ENCODE results near the gene BMPR2. TPM values are rescaled to one million over a fixed set of nuclear protein-coding genes. Genes with fewer than 3 reads are reported as not detected.

BMPR2 gene
- total and polyA plus RNA-seq, 4 donors = 4.3 to 16.2 (median 7.7) TPM

DNA sequence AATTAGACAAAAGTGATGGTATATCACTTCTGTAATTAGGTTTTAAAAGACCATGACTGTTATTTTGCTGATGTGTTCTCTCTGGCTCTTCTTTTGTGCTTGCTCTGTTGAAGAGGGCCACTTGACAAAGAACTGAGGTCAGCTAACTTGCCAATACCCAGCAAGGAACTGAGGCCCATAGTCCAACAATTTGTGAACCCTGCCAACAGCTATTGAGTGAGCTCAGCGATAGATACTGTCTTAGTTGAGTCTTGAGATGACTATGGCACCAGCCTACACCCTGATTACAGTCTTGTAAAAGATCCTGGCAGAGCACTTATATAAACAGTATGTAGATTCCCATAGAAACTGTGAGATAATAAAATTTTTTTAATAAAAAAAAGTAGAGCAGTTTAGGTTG lies 103.0 kb downstream of the BMPR2 start (continued):
- TF ChIP-seq, protein P1, sequence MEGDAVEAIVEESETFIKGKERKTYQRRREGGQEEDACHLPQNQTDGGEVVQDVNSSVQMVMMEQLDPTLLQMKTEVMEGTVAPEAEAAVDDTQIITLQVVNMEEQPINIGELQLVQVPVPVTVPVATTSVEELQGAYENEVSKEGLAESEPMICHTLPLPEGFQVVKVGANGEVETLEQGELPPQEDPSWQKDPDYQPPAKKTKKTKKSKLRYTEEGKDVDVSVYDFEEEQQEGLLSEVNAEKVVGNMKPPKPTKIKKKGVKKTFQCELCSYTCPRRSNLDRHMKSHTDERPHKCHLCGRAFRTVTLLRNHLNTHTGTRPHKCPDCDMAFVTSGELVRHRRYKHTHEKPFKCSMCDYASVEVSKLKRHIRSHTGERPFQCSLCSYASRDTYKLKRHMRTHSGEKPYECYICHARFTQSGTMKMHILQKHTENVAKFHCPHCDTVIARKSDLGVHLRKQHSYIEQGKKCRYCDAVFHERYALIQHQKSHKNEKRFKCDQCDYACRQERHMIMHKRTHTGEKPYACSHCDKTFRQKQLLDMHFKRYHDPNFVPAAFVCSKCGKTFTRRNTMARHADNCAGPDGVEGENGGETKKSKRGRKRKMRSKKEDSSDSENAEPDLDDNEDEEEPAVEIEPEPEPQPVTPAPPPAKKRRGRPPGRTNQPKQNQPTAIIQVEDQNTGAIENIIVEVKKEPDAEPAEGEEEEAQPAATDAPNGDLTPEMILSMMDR (IDR thresholded peaks at IDR 0.05; ENCODE audit: low read depth, low read length, missing input control) = no peak
- TF ChIP-seq RAD21 (IDR thresholded peaks at IDR 0.05) = no peak

DNA sequence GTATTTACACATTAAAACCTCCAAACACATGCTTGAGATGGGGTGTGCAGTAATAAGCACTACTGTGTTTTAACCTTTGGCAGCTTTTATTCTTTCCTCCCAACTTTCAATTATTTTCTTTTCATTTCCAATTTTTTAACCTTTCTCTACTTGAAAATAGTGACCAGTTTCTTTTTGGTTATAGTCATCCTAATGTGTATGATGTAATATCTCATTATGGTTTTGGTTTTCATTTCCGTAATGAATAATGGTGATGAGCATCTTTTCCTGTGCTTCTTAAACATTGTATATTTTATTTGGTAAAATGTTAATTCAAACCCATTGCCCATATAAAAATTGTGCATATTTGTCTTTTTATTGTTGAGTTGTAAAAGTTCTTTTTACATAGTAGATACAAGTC lies 103.5 kb downstream of the BMPR2 start:
- Histone ChIP-seq H3K27me3 (ENCODE audit: control insufficient read depth in 4 of 4, insufficient read depth in 4 of 4, low read length in 3 of 4) (no peaks in the 10 kb centered on the region), H3K9me3 (ENCODE audit: control insufficient read depth in 4 of 4, low read length in 3 of 4) (no peaks in the 10 kb centered on the region), H3K4me1 (ENCODE audit: control insufficient read depth in 4 of 4, insufficient read depth in 4 of 4, low read length in 3 of 4) (no peaks in the 10 kb centered on the region), H3K4me3 (ENCODE audit: low read depth in 1 of 3, low read length in 3 of 3) (no peak overlapping the region), H3K36me3 (ENCODE audit: control insufficient read depth in 4 of 4, insufficient read depth in 3 of 4, low read depth in 1 of 4, low read length in 3 of 4) (peaks cover 0 to 2% (median under 1%) of the 10 kb centered on the region in 4 donors), H3K27ac (ENCODE audit: low read depth in 1 of 2, low read length in 2 of 2) (no peak overlapping the region), H3K9ac (ENCODE audit: low read depth in 1 of 2, low read length in 2 of 2) (no peak overlapping the region)
- DNase-seq (ENCODE audit: low spot score) = no peak
- TF ChIP-seq YY1 (IDR thresholded peaks at IDR 0.05) = no peak
- TF ChIP-seq, protein P2, sequence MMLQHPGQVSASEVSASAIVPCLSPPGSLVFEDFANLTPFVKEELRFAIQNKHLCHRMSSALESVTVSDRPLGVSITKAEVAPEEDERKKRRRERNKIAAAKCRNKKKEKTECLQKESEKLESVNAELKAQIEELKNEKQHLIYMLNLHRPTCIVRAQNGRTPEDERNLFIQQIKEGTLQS (IDR thresholded peaks at IDR 0.05) = no peak
- TF ChIP-seq HNF4A (conservative IDR thresholded peaks at IDR 0.05) = no peak
- TF ChIP-seq NR2F2 (IDR thresholded peaks at IDR 0.05) = no peak
- TF ChIP-seq, protein P1 (IDR thresholded peaks at IDR 0.05; ENCODE audit: low read depth, low read length, missing input control) = no peak
- TF ChIP-seq FOXA2 (IDR thresholded peaks at IDR 0.05) = no peak
- TF ChIP-seq FOXA1 (IDR thresholded peaks at IDR 0.05) = no peak
- WGBS = 87% methylated on average over 1 of the region's 1 CpG

DNA sequence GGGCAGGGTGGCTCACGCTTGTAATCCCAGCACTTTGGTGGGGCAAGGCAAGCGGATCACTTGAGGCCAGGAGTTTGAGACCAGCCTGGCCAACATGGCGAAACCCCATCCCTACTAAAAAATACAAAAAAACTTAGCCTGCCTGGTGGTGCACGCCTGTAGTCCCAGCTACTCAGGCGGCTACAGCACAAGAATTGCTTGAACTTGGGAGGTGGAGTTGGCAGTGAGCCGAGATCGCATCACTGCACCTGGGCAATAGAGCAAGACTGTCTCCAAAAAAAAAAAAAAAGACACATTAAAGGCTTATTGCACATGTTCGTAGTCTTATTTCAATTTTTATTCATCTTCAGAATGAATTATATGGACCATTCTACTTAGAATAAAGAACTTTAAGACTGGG lies 110.2 kb downstream of the BMPR2 start:
- Histone ChIP-seq H3K27ac (ENCODE audit: low read depth in 1 of 2, low read length in 2 of 2) (no peak overlapping the region), H3K9me3 (ENCODE audit: control insufficient read depth in 4 of 4, low read length in 3 of 4) (no peaks in the 10 kb centered on the region), H3K9ac (ENCODE audit: low read depth in 1 of 2, low read length in 2 of 2) (no peak overlapping the region), H3K36me3 (ENCODE audit: control insufficient read depth in 4 of 4, insufficient read depth in 3 of 4, low read depth in 1 of 4, low read length in 3 of 4) (peaks cover 0 to 2% (median 0%) of the 10 kb centered on the region in 4 donors), H3K4me1 (ENCODE audit: control insufficient read depth in 4 of 4, insufficient read depth in 4 of 4, low read length in 3 of 4) (no peaks in the 10 kb centered on the region), H3K4me3 (ENCODE audit: low read depth in 1 of 3, low read length in 3 of 3) (no peak overlapping the region), H3K27me3 (ENCODE audit: control insufficient read depth in 4 of 4, insufficient read depth in 4 of 4, low read length in 3 of 4) (no peaks in the 10 kb centered on the region)
- no peak for TF ChIP-seq RAD21 (IDR thresholded peaks at IDR 0.05)
- no peak for TF ChIP-seq FOXA2 (IDR thresholded peaks at IDR 0.05)
- no peak for TF ChIP-seq GABPA (IDR thresholded peaks at IDR 0.05 in 1 of 2, conservative IDR thresholded peaks at IDR 0.05 in 1 of 2)
- no peak for TF ChIP-seq EGR1 (IDR thresholded peaks at IDR 0.05; ENCODE audit: low read depth in 2 of 2)
- TF ChIP-seq, protein P2 (IDR thresholded peaks at IDR 0.05) = no peak
- no peak for TF ChIP-seq NR2F2 (IDR thresholded peaks at IDR 0.05)
- TF ChIP-seq, protein P1 (IDR thresholded peaks at IDR 0.05; ENCODE audit: low read depth, low read length, missing input control) = no peak
- TF ChIP-seq RXRA (IDR thresholded peaks at IDR 0.05) = no peak
- TF ChIP-seq SP1 (IDR thresholded peaks at IDR 0.05) = no peak
- TF ChIP-seq, protein P3, sequence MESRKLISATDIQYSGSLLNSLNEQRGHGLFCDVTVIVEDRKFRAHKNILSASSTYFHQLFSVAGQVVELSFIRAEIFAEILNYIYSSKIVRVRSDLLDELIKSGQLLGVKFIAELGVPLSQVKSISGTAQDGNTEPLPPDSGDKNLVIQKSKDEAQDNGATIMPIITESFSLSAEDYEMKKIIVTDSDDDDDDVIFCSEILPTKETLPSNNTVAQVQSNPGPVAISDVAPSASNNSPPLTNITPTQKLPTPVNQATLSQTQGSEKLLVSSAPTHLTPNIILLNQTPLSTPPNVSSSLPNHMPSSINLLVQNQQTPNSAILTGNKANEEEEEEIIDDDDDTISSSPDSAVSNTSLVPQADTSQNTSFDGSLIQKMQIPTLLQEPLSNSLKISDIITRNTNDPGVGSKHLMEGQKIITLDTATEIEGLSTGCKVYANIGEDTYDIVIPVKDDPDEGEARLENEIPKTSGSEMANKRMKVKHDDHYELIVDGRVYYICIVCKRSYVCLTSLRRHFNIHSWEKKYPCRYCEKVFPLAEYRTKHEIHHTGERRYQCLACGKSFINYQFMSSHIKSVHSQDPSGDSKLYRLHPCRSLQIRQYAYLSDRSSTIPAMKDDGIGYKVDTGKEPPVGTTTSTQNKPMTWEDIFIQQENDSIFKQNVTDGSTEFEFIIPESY (IDR thresholded peaks at IDR 0.05) = no peak
- TF ChIP-seq, protein P4, sequence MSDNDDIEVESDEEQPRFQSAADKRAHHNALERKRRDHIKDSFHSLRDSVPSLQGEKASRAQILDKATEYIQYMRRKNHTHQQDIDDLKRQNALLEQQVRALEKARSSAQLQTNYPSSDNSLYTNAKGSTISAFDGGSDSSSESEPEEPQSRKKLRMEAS (IDR thresholded peaks at IDR 0.05) = no peak
- no peak for TF ChIP-seq HNF4A (conservative IDR thresholded peaks at IDR 0.05)
- no peak for TF ChIP-seq TAF1 (conservative IDR thresholded peaks at IDR 0.05)
- no peak for DNase-seq (ENCODE audit: low spot score)
- 97% methylated on average over 8 of the region's 8 CpGs for WGBS

Data from liver (tissue), 9 donors.